Measurements from ENCODE around the gene SNORC. TPM values are rescaled to one million over a fixed set of nuclear protein-coding genes. Genes with fewer than 3 reads are reported as not detected.

The SNORC gene
- total and polyA plus RNA-seq, 2 of the 13 experiments (the other 11 are each of a cell fraction or from before 2014, with no cell fraction given): 59.1 to 86.1 TPM

DNA sequence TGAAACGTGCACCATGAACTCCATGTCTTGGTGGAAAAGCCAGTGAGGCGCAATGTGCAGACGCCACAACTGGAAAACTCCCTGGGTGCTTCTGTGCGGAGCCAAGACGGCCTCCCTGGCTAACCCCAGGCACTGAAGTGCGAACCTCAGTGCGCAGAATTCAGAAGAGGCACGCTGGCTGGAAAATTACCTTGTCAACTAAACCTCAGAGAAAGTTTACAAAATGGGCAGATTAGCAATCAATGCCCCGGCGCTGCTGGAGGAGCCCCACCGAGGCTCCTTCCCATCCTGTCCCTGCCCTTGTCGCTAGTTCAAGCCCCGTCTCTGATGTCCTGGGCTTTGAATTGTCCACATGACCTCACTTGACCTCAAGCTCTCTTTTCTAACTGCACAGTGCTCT is 22.2 kb downstream of the SNORC start (continued):
- TF ChIP-seq ARNT2 (CRISPR knock-in tag; IDR thresholded peaks at IDR 0.05; ENCODE audit: low read depth): no peak

- no peak for TF ChIP-seq ZNF816 (CRISPR knock-in tag; IDR thresholded peaks at IDR 0.05; ENCODE audit: borderline replicate concordance)
- TF ChIP-seq THAP8 (CRISPR knock-in tag; IDR thresholded peaks at IDR 0.05; ENCODE audit: borderline replicate concordance): no peak
- no peak for TF ChIP-seq CHD4 (IDR thresholded peaks at IDR 0.05; ENCODE audit: borderline replicate concordance, low read length)
- TF ChIP-seq NCOA5 (CRISPR knock-in tag; IDR thresholded peaks at IDR 0.05): no peak
- 96% methylated on average over 20 of the region's 20 CpGs for WGBS (ENCODE audit: low lambda C conversion rate)
- no peak overlapping the region for H3K4me3 ChIP-seq (replicated peaks in 1 of 3; ENCODE audit: insufficient read depth in 1 of 3, low read depth in 2 of 3, low read length in 3 of 3)
- H3K36me3 ChIP-seq (replicated peaks in 1 of 2; ENCODE audit: control insufficient read depth in 1 of 2, insufficient read depth in 2 of 2, low read length in 2 of 2): peaks cover 14 to 33% of the 10 kb centered on the region in 2 experiments; a peak in 4 of 5 replicates
- no peak for FAIRE-seq
- H2AFZ ChIP-seq (ENCODE audit: low read length): no peak overlapping the region
- ChIA-PET POLR2A (no interaction called here), CTCF (ENCODE audit: low intra/inter-chr PET ratio, low total read pairs) (no interaction called here)
- no peak overlapping the region for H3K27ac ChIP-seq (ENCODE audit: extremely low read length, insufficient read depth, low read length)
- no peak overlapping the region for H3K9ac ChIP-seq (ENCODE audit: insufficient read depth, low read depth, low read length)
- H3K79me2 ChIP-seq (ENCODE audit: insufficient read depth, low read length): no peaks in the 10 kb centered on the region
- no TSS peak for BruUV-seq (replicated peaks)
- in situ Hi-C loops (cut with HindIII; ENCODE audit: extremely low pct_ligation_motif_present, low pct_unique_long_range_greater_than_20kb) (no loop called here), intact Hi-C loops (cut with micrococcal nuclease; ENCODE audit: unreplicated experiment) (no loop called here)
- DNase-seq (ENCODE audit: low spot score): no peak
- H4K20me1 ChIP-seq (ENCODE audit: insufficient read depth, low read length): no peaks in the 10 kb centered on the region
- ATAC-seq: no peak
- H3K4me2 ChIP-seq (ENCODE audit: low read depth, low read length): no peak overlapping the region
- H3K27me3 ChIP-seq (ENCODE audit: control insufficient read depth in 1 of 2, insufficient read depth in 2 of 2, low read length in 2 of 2): no peaks in the 10 kb centered on the region
- no peaks in the 10 kb centered on the region for H3K4me1 ChIP-seq (ENCODE audit: insufficient read depth, low read length)
- H3K9me3 ChIP-seq (ENCODE audit: low read length): no peaks in the 10 kb centered on the region
These were observed 22.8 kb downstream of the SNORC start for GRCh38 chr2:232892843-232893242.

- no peaks in the 10 kb centered on the region for H3K79me2 ChIP-seq (ENCODE audit: insufficient read depth, low read length)
- no peak overlapping the region for H3K4me3 ChIP-seq (replicated peaks in 1 of 3; ENCODE audit: insufficient read depth in 1 of 3, low read depth in 2 of 3, low read length in 3 of 3)
- no peaks in the 10 kb centered on the region for H3K9me3 ChIP-seq (ENCODE audit: low read length)
- ChIA-PET POLR2A (no interaction called here), CTCF (ENCODE audit: low intra/inter-chr PET ratio, low total read pairs) (no interaction called here)
- WGBS (ENCODE audit: low lambda C conversion rate): 97% methylated on average over 4 of the region's 8 CpGs
- TF ChIP-seq, protein P1, sequence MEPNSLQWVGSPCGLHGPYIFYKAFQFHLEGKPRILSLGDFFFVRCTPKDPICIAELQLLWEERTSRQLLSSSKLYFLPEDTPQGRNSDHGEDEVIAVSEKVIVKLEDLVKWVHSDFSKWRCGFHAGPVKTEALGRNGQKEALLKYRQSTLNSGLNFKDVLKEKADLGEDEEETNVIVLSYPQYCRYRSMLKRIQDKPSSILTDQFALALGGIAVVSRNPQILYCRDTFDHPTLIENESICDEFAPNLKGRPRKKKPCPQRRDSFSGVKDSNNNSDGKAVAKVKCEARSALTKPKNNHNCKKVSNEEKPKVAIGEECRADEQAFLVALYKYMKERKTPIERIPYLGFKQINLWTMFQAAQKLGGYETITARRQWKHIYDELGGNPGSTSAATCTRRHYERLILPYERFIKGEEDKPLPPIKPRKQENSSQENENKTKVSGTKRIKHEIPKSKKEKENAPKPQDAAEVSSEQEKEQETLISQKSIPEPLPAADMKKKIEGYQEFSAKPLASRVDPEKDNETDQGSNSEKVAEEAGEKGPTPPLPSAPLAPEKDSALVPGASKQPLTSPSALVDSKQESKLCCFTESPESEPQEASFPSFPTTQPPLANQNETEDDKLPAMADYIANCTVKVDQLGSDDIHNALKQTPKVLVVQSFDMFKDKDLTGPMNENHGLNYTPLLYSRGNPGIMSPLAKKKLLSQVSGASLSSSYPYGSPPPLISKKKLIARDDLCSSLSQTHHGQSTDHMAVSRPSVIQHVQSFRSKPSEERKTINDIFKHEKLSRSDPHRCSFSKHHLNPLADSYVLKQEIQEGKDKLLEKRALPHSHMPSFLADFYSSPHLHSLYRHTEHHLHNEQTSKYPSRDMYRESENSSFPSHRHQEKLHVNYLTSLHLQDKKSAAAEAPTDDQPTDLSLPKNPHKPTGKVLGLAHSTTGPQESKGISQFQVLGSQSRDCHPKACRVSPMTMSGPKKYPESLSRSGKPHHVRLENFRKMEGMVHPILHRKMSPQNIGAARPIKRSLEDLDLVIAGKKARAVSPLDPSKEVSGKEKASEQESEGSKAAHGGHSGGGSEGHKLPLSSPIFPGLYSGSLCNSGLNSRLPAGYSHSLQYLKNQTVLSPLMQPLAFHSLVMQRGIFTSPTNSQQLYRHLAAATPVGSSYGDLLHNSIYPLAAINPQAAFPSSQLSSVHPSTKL (CRISPR knock-in tag; IDR thresholded peaks at IDR 0.05): no peak
- TF ChIP-seq RFX5 (IDR thresholded peaks at IDR 0.05; ENCODE audit: low read depth, low read length) (no peak), FOSL2 (CRISPR knock-in tag; IDR thresholded peaks at IDR 0.05) (no peak), ZNF746 (CRISPR knock-in tag; IDR thresholded peaks at IDR 0.05) (no peak), ZNF709 (CRISPR knock-in tag; IDR thresholded peaks at IDR 0.05) (no peak)
- TF ChIP-seq, protein P2, sequence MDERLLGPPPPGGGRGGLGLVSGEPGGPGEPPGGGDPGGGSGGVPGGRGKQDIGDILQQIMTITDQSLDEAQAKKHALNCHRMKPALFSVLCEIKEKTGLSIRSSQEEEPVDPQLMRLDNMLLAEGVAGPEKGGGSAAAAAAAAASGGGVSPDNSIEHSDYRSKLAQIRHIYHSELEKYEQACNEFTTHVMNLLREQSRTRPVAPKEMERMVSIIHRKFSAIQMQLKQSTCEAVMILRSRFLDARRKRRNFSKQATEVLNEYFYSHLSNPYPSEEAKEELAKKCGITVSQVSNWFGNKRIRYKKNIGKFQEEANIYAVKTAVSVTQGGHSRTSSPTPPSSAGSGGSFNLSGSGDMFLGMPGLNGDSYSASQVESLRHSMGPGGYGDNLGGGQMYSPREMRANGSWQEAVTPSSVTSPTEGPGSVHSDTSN (CRISPR knock-in tag; IDR thresholded peaks at IDR 0.05): no peak
- BruUV-seq (replicated peaks): no TSS peak
- H3K4me2 ChIP-seq (ENCODE audit: low read depth, low read length): no peak overlapping the region
- H3K36me3 ChIP-seq (replicated peaks in 1 of 2; ENCODE audit: control insufficient read depth in 1 of 2, insufficient read depth in 2 of 2, low read length in 2 of 2): peaks cover 14 to 35% of the 10 kb centered on the region in 2 experiments
- no peak overlapping the region for H2AFZ ChIP-seq (ENCODE audit: low read length)
- FAIRE-seq (no peak), ATAC-seq (no peak), DNase-seq (ENCODE audit: low spot score) (no peak)
- intact Hi-C loops (cut with micrococcal nuclease; ENCODE audit: unreplicated experiment): no loop called here
- no peaks in the 10 kb centered on the region for H4K20me1 ChIP-seq (ENCODE audit: insufficient read depth, low read length)
- H3K9ac ChIP-seq (ENCODE audit: insufficient read depth, low read depth, low read length): no peak overlapping the region
- H3K27me3 ChIP-seq (ENCODE audit: control insufficient read depth in 1 of 2, insufficient read depth in 2 of 2, low read length in 2 of 2): no peaks in the 10 kb centered on the region
- in situ Hi-C loops (cut with HindIII; ENCODE audit: extremely low pct_ligation_motif_present, low pct_unique_long_range_greater_than_20kb): no loop called here
- no peak overlapping the region for H3K27ac ChIP-seq (ENCODE audit: extremely low read length, insufficient read depth, low read length)
- H3K4me1 ChIP-seq (ENCODE audit: insufficient read depth, low read length): no peaks in the 10 kb centered on the region
These were observed 23.8 kb downstream of the SNORC start for GRCh38 chr2:232893834-232894233.
